ENCODE measurements around the gene PHF1. TPM values are rescaled to one million over a fixed set of nuclear protein-coding genes. Genes with fewer than 3 reads are reported as not detected.

PHF1 gene
- total RNA-seq, 4 donors from 2014 or later: 75.3 to 109 (median 88.5) TPM

DNA sequence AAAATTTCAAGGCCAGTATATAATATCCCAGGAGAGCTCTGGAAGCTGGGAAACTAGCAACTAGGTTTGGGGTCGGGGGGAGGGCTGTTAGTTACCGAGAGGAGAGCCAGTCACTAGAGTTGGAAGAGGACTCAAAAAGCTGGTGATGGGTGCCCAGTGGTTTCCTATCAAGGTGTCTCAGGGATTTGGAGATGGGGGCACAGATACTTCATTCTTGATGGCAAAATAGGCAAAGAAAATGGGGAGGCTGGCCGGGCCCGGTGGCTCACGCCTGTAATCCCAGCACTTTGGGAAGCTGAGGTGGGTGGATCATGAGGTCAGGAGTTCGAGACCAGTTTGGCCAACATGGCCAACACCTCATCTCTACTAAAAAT, 805 bp downstream of the PHF1 start:
- 52 to 59% methylated on average over 6 of the region's 6 CpGs for WGBS, 2 donors
- peaks cover 10 to 32% of the 10 kb centered on the region in 2 donors for H3K4me1 ChIP-seq
- intact Hi-C loops (cut with DNase I): no loop called here

DNA sequence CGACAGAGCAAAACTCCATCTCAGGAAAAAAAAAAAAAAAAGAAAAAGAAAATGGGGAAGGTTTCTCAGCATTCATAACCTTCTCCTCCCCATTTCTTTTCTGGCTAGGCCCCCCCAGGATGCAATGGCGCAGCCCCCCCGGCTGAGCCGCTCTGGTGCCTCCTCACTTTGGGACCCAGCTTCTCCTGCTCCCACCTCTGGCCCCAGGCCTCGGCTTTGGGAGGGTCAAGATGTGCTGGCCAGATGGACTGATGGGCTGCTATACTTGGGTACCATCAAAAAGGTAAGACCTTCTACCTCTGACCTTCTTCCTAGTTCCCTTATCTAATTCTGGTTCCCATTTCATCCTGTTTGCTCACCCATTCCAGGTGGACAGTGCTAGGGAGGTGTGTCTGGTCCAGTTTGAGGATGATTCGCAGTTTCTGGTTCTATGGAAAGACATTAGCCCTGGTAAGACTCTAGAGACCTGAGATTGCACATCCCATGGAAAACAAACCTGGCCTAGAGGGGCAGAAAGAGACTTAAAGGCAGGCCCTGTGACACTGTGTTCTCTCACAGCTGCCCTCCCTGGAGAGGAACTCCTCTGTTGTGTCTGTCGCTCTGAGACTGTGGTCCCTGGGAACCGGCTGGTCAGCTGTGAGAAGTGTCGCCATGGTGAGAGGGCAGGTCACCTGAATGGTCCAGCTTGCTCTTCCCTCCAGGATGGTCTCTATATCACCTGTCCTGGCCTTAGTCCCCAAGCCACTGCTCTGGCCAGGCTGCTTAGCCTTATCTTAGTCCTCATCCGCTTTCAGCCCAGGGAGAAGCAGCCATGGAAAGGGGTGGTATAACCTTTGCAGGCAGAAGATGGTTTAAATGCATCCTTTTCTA, 1.6 kb downstream of the PHF1 start:
- H3K4me3 ChIP-seq (replicated peaks in 1 of 3): peak overlapping the region in 1 of 3 donors; percentile 100
- intact Hi-C loops (cut with DNase I): no loop called here

More for the DNA sequence above, 805 bp downstream of the PHF1 start:
- Histone ChIP-seq H3K4me3 (replicated peaks in 1 of 3) (peak overlapping the region in 2 of 3 donors; percentile 80 to 100), H3K9me3 (no peaks in the 10 kb centered on the region), H3K36me3 (peaks cover 31 to 32% of the 10 kb centered on the region in 2 donors), H3K27me3 (no peaks in the 10 kb centered on the region), H3K27ac (peak overlapping the region; percentile 93 to 99 (median 93))
- TF ChIP-seq POLR2A (IDR thresholded peaks at IDR 0.05): no peak
- TF ChIP-seq, protein P1, sequence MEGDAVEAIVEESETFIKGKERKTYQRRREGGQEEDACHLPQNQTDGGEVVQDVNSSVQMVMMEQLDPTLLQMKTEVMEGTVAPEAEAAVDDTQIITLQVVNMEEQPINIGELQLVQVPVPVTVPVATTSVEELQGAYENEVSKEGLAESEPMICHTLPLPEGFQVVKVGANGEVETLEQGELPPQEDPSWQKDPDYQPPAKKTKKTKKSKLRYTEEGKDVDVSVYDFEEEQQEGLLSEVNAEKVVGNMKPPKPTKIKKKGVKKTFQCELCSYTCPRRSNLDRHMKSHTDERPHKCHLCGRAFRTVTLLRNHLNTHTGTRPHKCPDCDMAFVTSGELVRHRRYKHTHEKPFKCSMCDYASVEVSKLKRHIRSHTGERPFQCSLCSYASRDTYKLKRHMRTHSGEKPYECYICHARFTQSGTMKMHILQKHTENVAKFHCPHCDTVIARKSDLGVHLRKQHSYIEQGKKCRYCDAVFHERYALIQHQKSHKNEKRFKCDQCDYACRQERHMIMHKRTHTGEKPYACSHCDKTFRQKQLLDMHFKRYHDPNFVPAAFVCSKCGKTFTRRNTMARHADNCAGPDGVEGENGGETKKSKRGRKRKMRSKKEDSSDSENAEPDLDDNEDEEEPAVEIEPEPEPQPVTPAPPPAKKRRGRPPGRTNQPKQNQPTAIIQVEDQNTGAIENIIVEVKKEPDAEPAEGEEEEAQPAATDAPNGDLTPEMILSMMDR (IDR thresholded peaks at IDR 0.05): no peak
- no peak for DNase-seq

DNA sequence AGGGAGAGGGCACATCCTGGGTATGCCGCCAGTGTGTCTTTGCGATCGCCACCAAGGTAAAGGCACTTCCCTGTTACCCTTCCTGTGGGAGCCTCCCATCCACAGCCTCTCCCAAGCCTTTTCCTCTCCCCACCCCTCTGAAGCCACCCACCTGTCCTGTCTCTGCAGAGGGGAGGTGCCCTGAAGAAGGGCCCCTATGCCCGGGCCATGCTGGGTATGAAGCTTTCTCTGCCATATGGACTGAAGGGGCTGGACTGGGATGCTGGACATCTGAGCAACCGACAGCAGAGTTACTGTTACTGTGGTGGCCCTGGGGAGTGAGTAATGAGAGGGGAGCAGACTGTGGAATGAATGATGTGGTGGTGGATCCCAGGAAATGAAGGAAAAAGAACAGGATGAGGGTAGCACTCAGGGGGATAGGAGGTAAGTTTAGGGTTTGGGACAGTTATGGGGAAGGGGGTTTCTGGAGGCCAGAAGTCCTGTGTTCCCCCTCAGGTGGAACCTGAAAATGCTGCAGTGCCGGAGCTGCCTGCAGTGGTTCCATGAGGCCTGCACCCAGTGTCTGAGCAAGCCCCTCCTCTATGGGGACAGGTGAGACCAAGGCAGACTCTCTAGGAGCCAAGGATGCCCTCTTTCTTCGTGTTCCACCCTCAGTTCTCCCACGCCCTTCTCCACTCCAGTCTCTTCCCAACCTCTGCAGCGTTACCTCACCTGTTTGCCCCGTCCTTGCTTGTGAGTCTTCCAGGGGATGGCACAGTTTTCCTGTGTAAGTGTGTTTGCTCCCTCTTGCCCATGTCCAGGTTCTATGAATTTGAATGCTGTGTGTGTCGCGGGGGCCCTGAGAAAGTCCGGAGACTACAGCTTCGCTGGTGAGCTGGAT, 2.7 kb downstream of the PHF1 start:
- WGBS, 2 donors: 90% methylated on average over 14 of the region's 14 CpGs
- no peak overlapping the region for H3K27ac ChIP-seq
- H3K27me3 ChIP-seq: no peaks in the 10 kb centered on the region
- H3K4me1 ChIP-seq: peaks cover 19 to 42% of the 10 kb centered on the region in 2 donors
- intact Hi-C loops (cut with DNase I): no loop called here
- H3K36me3 ChIP-seq: peaks cover 31 to 32% of the 10 kb centered on the region in 2 donors
- H3K9me3 ChIP-seq: no peaks in the 10 kb centered on the region
- TF ChIP-seq POLR2A (IDR thresholded peaks at IDR 0.05): no peak
- TF ChIP-seq, protein P1 (IDR thresholded peaks at IDR 0.05): no peak
- DNase-seq: no peak
- H3K4me3 ChIP-seq (replicated peaks in 1 of 3): no peak overlapping the region

More for the DNA sequence above, 1.6 kb downstream of the PHF1 start:
- no peak for DNase-seq
- Histone ChIP-seq H3K4me1 (peaks cover 17 to 39% of the 10 kb centered on the region in 2 donors), H3K36me3 (peaks cover 31 to 32% of the 10 kb centered on the region in 2 donors), H3K9me3 (no peaks in the 10 kb centered on the region), H3K27ac (peak overlapping the region; percentile 93 to 99 (median 93)), H3K27me3 (no peaks in the 10 kb centered on the region)
- WGBS, 2 donors: 88 to 92% methylated on average over 10 of the region's 10 CpGs
- TF ChIP-seq, protein P1 (IDR thresholded peaks at IDR 0.05): no peak
- TF ChIP-seq POLR2A (IDR thresholded peaks at IDR 0.05): no peak

DNA sequence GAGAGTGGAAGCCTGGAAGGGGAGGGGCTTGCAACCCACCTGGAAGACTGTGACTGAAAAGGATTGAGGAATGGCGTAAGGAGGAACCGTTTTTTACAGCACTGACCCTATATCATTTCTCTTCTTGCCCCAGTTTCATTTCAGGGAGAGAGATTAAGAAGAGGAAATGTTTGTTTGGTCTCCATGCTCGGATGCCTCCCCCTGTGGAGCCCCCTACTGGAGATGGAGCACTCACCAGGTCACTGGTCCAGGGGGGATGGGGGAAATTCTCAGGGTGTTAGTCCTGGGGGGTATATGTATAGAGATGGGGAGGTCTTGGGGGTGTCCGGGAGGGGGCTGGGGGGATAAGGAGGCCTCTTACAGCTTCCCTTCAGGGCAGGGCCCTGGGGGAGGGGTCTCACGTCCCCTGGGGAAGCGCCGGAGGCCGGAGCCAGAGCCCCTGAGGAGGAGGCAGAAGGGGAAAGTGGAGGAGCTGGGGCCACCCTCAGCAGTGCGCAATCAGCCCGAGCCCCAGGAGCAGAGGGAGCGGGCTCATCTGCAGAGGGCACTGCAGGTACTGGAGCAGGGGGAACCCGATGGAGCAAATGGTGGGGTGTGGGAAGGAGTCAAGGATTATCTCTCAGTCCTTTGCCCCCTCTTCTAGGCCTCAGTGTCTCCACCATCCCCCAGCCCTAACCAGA, 3.9 kb downstream of the PHF1 start:
- Histone ChIP-seq H3K4me3 (replicated peaks in 1 of 3) (no peak overlapping the region), H3K27me3 (no peaks in the 10 kb centered on the region), H3K27ac (no peak overlapping the region), H3K9me3 (no peaks in the 10 kb centered on the region), H3K36me3 (peaks cover 31 to 32% of the 10 kb centered on the region in 2 donors), H3K4me1 (peaks cover 19 to 55% of the 10 kb centered on the region in 2 donors)
- no peak for DNase-seq
- intact Hi-C loops (cut with DNase I): no loop called here
- no peak for TF ChIP-seq POLR2A (IDR thresholded peaks at IDR 0.05)
- TF ChIP-seq, protein P1 (IDR thresholded peaks at IDR 0.05): peak in 1 of 6 experiments; percentile 21
- WGBS, 2 donors: 75 to 85% methylated on average over 11 to 12 of the region's 12 CpGs
